Mesenchymal stem cell (in vitro differentiated cells and primary cell): Measurements from ENCODE around the gene FGD2.

Experiments used
- DNase-seq: peaks from one replicate; pipeline ENCODE4 v3.0.0-alpha.2; 2013
- H2AFZ ChIP-seq: one replicate; pipeline ENCODE4 v1.6.1; 2013; ENCODE audit warnings: low read depth, mild to moderate bottlenecking, control low read depth, inconsistent platforms, low read length, moderate library complexity
- H2AK5ac ChIP-seq: 2 replicates; pipeline ENCODE4 v1.6.1; 2013; ENCODE audit warnings: low read length, moderate library complexity, mild to moderate bottlenecking, inconsistent platforms; ENCODE audit not compliant: severe bottlenecking
- H2BK120ac ChIP-seq: one replicate; pipeline ENCODE4 v1.6.1; 2013; ENCODE audit warnings: low read depth, mild to moderate bottlenecking, inconsistent platforms, low read length, moderate library complexity
- H2BK12ac ChIP-seq, 2 experiments: one replicate each; pipeline ENCODE4 v1.6.1; 2013; ENCODE audit warnings: inconsistent platforms in 2 of 2, low read length in 2 of 2, mild to moderate bottlenecking in 2 of 2, moderate library complexity in 2 of 2, control low read depth in 1 of 2
- H2BK15ac ChIP-seq: one replicate; pipeline ENCODE4 v1.6.1; 2013; ENCODE audit warnings: mild to moderate bottlenecking, low read depth, inconsistent platforms; ENCODE audit not compliant: poor library complexity, severe bottlenecking
- H2BK5ac ChIP-seq: 2 replicates; pipeline ENCODE4 v1.6.1; 2013; ENCODE audit warnings: low read depth, mild to moderate bottlenecking, low read length, control low read depth, inconsistent platforms; ENCODE audit not compliant: poor library complexity, severe bottlenecking
- H3K14ac ChIP-seq, 2 experiments: one replicate each; pipeline ENCODE4 v1.6.1; 2013; ENCODE audit warnings: inconsistent platforms in 2 of 2, low read length in 2 of 2, control low read depth in 1 of 2, mild to moderate bottlenecking in 1 of 2, moderate library complexity in 1 of 2
- H3K18ac ChIP-seq, 2 experiments: one replicate each; pipeline ENCODE4 v1.6.1; 2013; ENCODE audit warnings: inconsistent platforms in 2 of 2, low read length in 2 of 2, control low read depth in 1 of 2, low read depth in 1 of 2, mild to moderate bottlenecking in 1 of 2
- H3K23ac ChIP-seq, 2 experiments: one replicate each; pipeline ENCODE4 v1.6.1; 2013; ENCODE audit warnings: inconsistent platforms in 2 of 2, low read length in 2 of 2, mild to moderate bottlenecking in 2 of 2, moderate library complexity in 2 of 2, control low read depth in 1 of 2
- H3K27ac ChIP-seq: 2 replicates; pipeline ENCODE4 v1.5.1; 2013; ENCODE audit warnings: mild to moderate bottlenecking, moderate library complexity, low read length, control low read depth, inconsistent platforms; ENCODE audit not compliant: poor library complexity, severe bottlenecking
- H3K27me3 ChIP-seq, 2 experiments: 2 replicates each; pipeline versions ENCODE4 v1.6.1 to v1.7.0; 2013; ENCODE audit warnings: low read length in 2 of 2, mild to moderate bottlenecking in 2 of 2, moderate library complexity in 2 of 2, control low read depth in 1 of 2, inconsistent platforms in 1 of 2; ENCODE audit not compliant: control insufficient read depth in 1 of 2, insufficient read depth in 1 of 2
- H3K36me3 ChIP-seq, 2 experiments: 2 replicates each; pipeline versions ENCODE4 v1.6.1 to v1.7.0; 2013; ENCODE audit warnings: low read length in 2 of 2, control low read depth in 1 of 2, inconsistent platforms in 1 of 2, low read depth in 1 of 2, mild to moderate bottlenecking in 1 of 2; ENCODE audit not compliant: insufficient read depth in 2 of 2, control insufficient read depth in 1 of 2
- H3K4ac ChIP-seq, 2 experiments: one replicate each; pipeline ENCODE4 v1.6.1; 2013; ENCODE audit warnings: inconsistent platforms in 2 of 2, low read length in 2 of 2, mild to moderate bottlenecking in 2 of 2, moderate library complexity in 2 of 2, control low read depth in 1 of 2, low read depth in 1 of 2
- H3K4me1 ChIP-seq: 2 replicates; pipeline ENCODE4 v1.6.1; 2013; ENCODE audit warnings: low read depth, low read length, control low read depth; ENCODE audit not compliant: control insufficient read depth, insufficient read depth
- H3K4me2 ChIP-seq: 2 replicates; pipeline ENCODE4 v1.6.1; 2013; ENCODE audit warnings: low read length, mild to moderate bottlenecking, inconsistent platforms; ENCODE audit not compliant: poor library complexity, severe bottlenecking
- H3K4me3 ChIP-seq, 2 experiments: 2 replicates each; pipeline versions ENCODE4 v1.5.1 to v1.7.0; 2013; ENCODE audit warnings: low read length in 2 of 2, mild to moderate bottlenecking in 2 of 2, control low read depth in 1 of 2, low read depth in 1 of 2; ENCODE audit not compliant: insufficient read depth in 1 of 2
- H3K79me1 ChIP-seq: replicated peaks from 2 replicates; pipeline ENCODE4 v1.6.1; 2013; ENCODE audit warnings: mild to moderate bottlenecking, control low read depth, low read length, inconsistent platforms; ENCODE audit not compliant: poor library complexity, severe bottlenecking
- H3K9ac ChIP-seq: 2 replicates; pipeline ENCODE4 v1.7.0; 2013; ENCODE audit warnings: mild to moderate bottlenecking, low read length, moderate library complexity
- H3K9me3 ChIP-seq: 2 replicates; pipeline ENCODE4 v1.7.0; 2013; ENCODE audit warnings: mild to moderate bottlenecking, low read length; ENCODE audit not compliant: control insufficient read depth
- H4K8ac ChIP-seq: one replicate; pipeline ENCODE4 v1.6.1; 2013; ENCODE audit warnings: inconsistent platforms, mild to moderate bottlenecking, low read length, moderate library complexity
- H4K91ac ChIP-seq: one replicate; pipeline ENCODE4 v1.6.1; 2013; ENCODE audit warnings: mild to moderate bottlenecking, low read length, inconsistent platforms
- whole genome bisulfite sequencing: methylation state at CpG from one replicate; pipeline ENCODE4 v1.1.7; 2013; ENCODE audit warnings: mixed read lengths; 5-methylcytosine and 5-hydroxymethylcytosine counted together

Gene FGD2

GRCh38 chr6:36997811-36998722 is 7.4 kb upstream of the FGD2 start:
- peaks cover 23% of the 10 kb centered on the region for H3K4me1 ChIP-seq
- WGBS = 88% methylated on average over 18 of the region's 18 CpGs

GRCh38 chr6:36998723-36999038 is 6.8 kb upstream of the FGD2 start:
- H3K23ac ChIP-seq = no peak overlapping the region
- H3K4me1 ChIP-seq = peaks cover 23% of the 10 kb centered on the region
- no peak overlapping the region for H3K9ac ChIP-seq
- no peak overlapping the region for H2AFZ ChIP-seq
- H3K79me1 ChIP-seq = no peaks in the 10 kb centered on the region
- no peak overlapping the region for H2BK15ac ChIP-seq
- no peak overlapping the region for H2BK120ac ChIP-seq
- H2BK12ac ChIP-seq = no peak overlapping the region
- no peak overlapping the region for H3K4me3 ChIP-seq
- no peaks in the 10 kb centered on the region for H3K9me3 ChIP-seq
- H4K91ac ChIP-seq = no peak overlapping the region
- H2AK5ac ChIP-seq = peak overlapping the region; percentile 26
- no peak overlapping the region for H4K8ac ChIP-seq
- H3K18ac ChIP-seq = no peak overlapping the region
- no peak overlapping the region for H3K4ac ChIP-seq
- no peak overlapping the region for H3K4me2 ChIP-seq
- no peak overlapping the region for H3K14ac ChIP-seq
- H3K36me3 ChIP-seq = no peaks in the 10 kb centered on the region
- H3K27ac ChIP-seq = no peak overlapping the region
- DNase-seq = no peak
- H2BK5ac ChIP-seq = no peak overlapping the region
- WGBS = 83% methylated on average over 8 of the region's 8 CpGs
- H3K27me3 ChIP-seq = peaks cover 18 to 35% of the 10 kb centered on the region in 2 experiments

More at GRCh38 chr6:36997811-36998722, 7.4 kb upstream of the FGD2 start:
- Histone ChIP-seq H3K36me3 (no peaks in the 10 kb centered on the region), H3K9me3 (no peaks in the 10 kb centered on the region), H3K9ac (no peak overlapping the region), H2AK5ac (peak overlapping the region; percentile 41), H4K8ac (no peak overlapping the region), H2BK5ac (no peak overlapping the region), H3K79me1 (no peaks in the 10 kb centered on the region), H4K91ac (no peak overlapping the region), H3K4me3 (no peak overlapping the region), H3K4ac (no peak overlapping the region), H2AFZ (no peak overlapping the region), H3K14ac (no peak overlapping the region), H2BK15ac (no peak overlapping the region), H3K23ac (no peak overlapping the region), H2BK120ac (no peak overlapping the region), H3K18ac (no peak overlapping the region), H3K27me3 (peaks cover 18 to 34% of the 10 kb centered on the region in 2 experiments), H3K27ac (no peak overlapping the region), H2BK12ac (no peak overlapping the region), H3K4me2 (no peak overlapping the region)
- DNase-seq = no peak

- Histone ChIP-seq H3K9ac (no peak overlapping the region), H2BK15ac (no peak overlapping the region), H2AK5ac (peak overlapping the region; percentile 26), H2AFZ (no peak overlapping the region), H3K79me1 (no peaks in the 10 kb centered on the region), H3K36me3 (no peaks in the 10 kb centered on the region), H3K23ac (no peak overlapping the region), H3K4me1 (peaks cover 28% of the 10 kb centered on the region), H3K18ac (no peak overlapping the region), H3K4me2 (no peak overlapping the region), H2BK120ac (no peak overlapping the region), H3K27ac (no peak overlapping the region), H3K14ac (no peak overlapping the region), H2BK5ac (no peak overlapping the region), H4K91ac (no peak overlapping the region), H3K9me3 (no peaks in the 10 kb centered on the region), H2BK12ac (no peak overlapping the region), H3K4me3 (no peak overlapping the region), H3K27me3 (peaks cover 18 to 35% of the 10 kb centered on the region in 2 experiments), H3K4ac (no peak overlapping the region), H4K8ac (no peak overlapping the region)
- 83% methylated on average over 13 of the region's 15 CpGs for WGBS
- no peak for DNase-seq
Observed at GRCh38 chr6:36999061-36999750, 6.2 kb upstream of the FGD2 start.

GRCh38 chr6:36999751-37000125 is 5.7 kb upstream of the FGD2 start:
- Histone ChIP-seq H2BK12ac (no peak overlapping the region), H2AK5ac (no peak overlapping the region), H3K4me2 (no peak overlapping the region), H3K4me3 (no peak overlapping the region), H3K36me3 (no peaks in the 10 kb centered on the region), H3K27ac (no peak overlapping the region), H2BK15ac (no peak overlapping the region), H3K9me3 (no peaks in the 10 kb centered on the region), H2AFZ (no peak overlapping the region), H3K4me1 (peaks cover 29% of the 10 kb centered on the region), H3K14ac (no peak overlapping the region), H3K27me3 (peaks cover 18 to 35% of the 10 kb centered on the region in 2 experiments), H4K8ac (no peak overlapping the region), H4K91ac (no peak overlapping the region), H3K9ac (no peak overlapping the region), H3K18ac (no peak overlapping the region), H3K79me1 (no peaks in the 10 kb centered on the region), H2BK120ac (no peak overlapping the region), H3K23ac (no peak overlapping the region), H3K4ac (no peak overlapping the region), H2BK5ac (no peak overlapping the region)
- no peak for DNase-seq
- 76% methylated on average over 2 of the region's 4 CpGs for WGBS
